GM06990 (cell line): ENCODE results near the gene CDH4.

Source experiments
- DNase-seq: peaks from one replicate; pipeline ENCODE4 v3.0.0-alpha.2; 2011; ENCODE audit not compliant: insufficient read length; ENCODE audit errors: extremely low read depth
- H3K27me3 ChIP-seq: replicated peaks from 2 replicates; pipeline ENCODE4 v1.6.0; 2011; ENCODE audit warnings: low read length; ENCODE audit not compliant: control insufficient read depth, insufficient read depth
- H3K36me3 ChIP-seq: 2 replicates; pipeline ENCODE4 v1.5.1; 2011; ENCODE audit warnings: low read length; ENCODE audit not compliant: control insufficient read depth, insufficient read depth
- H3K4me3 ChIP-seq: replicated peaks from 2 replicates; pipeline ENCODE4 v1.5.1; 2011; ENCODE audit warnings: low read depth, mild to moderate bottlenecking, control low read depth, low read length
- TF ChIP-seq, protein P1 (sequence below): IDR thresholded peaks from 2 replicates; pipeline ENCODE4 v1.5.1; 2011; ENCODE audit warnings: low read length, control low read depth, mild to moderate bottlenecking, inconsistent platforms; ENCODE audit not compliant: insufficient read depth, poor library complexity, severe bottlenecking

The CDH4 gene

DNA sequence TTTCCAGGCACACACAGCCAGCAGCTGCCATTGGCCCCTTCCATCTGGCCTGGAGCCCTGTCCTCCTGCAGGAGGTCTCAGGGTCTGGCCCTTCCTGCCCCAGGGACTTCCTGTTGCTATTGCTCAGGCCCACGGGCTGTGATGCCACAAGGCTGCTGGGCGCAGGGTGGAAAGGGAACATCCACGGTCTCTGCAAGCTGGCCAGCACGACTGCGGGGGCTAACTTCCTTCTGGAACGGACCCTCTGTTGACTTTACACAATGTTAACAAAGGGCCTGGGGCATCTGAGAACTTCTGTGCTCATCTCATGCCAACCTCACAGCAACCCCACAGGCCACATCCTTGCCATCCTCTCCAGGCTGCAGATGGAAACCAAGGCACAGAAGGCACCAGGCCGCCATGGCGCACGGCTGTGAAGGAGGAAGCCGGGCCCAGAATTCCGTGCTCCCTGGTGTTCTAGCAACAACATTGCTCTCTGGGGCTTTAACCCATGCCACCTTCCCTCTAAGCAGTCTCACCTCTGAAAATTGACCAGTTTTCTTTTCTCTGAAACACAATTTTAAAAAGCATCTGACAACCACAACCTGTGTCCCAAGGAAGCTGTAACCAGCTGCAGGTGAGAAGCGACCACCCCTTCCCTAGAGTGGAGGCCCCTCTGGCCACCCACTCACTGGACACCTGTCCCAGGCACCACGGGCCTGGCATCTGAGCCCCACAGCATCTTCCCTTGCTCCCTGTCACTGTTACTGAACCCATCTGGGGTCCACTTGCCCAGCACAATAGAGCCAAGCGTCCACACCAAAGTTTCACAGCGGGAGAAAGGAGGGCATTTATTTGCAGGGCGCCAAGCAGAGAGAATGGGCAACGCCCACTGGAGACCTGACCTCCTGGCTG lies 261.3 kb downstream of the CDH4 start:
- DNase-seq: no peak
- TF ChIP-seq, protein P1, sequence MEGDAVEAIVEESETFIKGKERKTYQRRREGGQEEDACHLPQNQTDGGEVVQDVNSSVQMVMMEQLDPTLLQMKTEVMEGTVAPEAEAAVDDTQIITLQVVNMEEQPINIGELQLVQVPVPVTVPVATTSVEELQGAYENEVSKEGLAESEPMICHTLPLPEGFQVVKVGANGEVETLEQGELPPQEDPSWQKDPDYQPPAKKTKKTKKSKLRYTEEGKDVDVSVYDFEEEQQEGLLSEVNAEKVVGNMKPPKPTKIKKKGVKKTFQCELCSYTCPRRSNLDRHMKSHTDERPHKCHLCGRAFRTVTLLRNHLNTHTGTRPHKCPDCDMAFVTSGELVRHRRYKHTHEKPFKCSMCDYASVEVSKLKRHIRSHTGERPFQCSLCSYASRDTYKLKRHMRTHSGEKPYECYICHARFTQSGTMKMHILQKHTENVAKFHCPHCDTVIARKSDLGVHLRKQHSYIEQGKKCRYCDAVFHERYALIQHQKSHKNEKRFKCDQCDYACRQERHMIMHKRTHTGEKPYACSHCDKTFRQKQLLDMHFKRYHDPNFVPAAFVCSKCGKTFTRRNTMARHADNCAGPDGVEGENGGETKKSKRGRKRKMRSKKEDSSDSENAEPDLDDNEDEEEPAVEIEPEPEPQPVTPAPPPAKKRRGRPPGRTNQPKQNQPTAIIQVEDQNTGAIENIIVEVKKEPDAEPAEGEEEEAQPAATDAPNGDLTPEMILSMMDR: no peak
- Histone ChIP-seq H3K4me3 (no peak overlapping the region), H3K27me3 (no peaks in the 10 kb centered on the region), H3K36me3 (no peaks in the 10 kb centered on the region)

DNA sequence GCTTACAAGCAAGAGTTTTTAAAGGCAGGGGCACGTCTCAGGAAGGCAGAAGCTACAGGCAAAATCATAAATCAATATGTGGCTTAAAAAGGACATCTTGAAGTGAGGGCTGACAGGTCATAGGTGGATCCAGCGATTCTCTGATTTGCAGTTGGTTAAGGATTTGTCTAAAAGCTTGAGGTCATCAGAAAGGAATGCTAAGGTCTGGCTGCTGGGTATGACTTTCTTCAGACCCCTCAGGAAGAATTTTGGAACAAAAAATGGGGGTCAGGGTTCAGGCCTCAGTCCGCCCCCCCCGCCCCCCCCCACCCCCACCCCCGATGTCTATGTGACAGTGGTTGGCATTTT lies 261.9 kb downstream of the CDH4 start:
- no peaks in the 10 kb centered on the region for H3K36me3 ChIP-seq
- no peaks in the 10 kb centered on the region for H3K27me3 ChIP-seq
- no peak overlapping the region for H3K4me3 ChIP-seq
- TF ChIP-seq, protein P1: no peak
- DNase-seq: no peak

DNA sequence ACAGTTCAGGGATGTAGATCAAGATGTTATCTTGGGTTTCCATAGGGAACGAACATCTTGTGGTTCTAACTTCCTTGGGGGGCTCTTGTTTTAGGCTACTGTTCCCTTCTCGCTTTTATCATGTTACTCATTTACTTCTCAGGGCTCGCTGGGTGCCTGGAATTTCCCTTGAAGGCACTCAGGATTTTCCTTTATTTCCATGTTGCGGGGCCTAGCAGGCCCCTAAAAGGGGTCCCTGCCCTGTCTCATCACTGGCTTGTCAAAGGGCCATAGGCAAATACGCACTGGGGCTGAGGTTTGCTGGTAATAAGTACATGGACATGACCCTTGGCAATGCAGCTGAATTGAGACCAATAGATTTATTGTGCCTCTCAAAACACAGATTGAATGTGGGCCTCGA lies 262.3 kb downstream of the CDH4 start:
- H3K4me3 ChIP-seq: no peak overlapping the region
- H3K36me3 ChIP-seq: no peaks in the 10 kb centered on the region
- TF ChIP-seq, protein P1: no peak
- H3K27me3 ChIP-seq: no peaks in the 10 kb centered on the region
- no peak for DNase-seq

DNA sequence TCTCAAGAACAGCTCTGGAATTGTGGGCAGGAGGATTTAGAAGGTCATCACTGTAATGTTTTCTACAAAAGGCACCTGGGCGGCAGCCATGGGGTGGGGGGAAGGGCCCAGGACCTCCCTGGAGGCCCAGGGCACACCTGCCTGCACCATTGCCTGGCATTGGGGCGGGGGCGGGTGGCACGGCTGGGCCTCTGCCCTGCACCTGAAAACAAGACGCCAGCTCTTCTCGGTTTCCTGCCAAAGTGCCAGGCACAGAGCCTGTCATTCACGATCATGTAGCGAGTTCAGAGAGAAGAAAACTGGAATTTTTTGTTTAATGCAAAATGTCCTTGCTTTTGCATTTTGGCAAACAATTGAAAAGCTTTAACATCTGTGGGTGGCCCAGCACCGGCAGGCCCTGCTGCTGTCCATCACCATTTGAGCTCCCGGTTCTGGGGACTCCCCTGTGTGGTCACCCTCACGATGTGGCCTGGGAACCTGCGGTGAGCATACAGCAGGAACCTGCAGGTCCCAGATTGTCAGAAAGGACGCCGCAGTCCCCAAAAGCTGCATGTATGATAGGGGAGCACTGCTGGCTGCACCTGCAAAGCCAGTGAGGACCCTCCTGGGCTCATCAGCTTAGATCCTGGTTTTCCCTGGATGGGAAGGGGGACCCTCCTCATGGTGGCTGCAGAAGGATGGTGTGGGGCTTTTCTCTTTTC lies 262.9 kb downstream of the CDH4 start:
- Histone ChIP-seq H3K36me3 (no peaks in the 10 kb centered on the region), H3K27me3 (no peaks in the 10 kb centered on the region), H3K4me3 (no peak overlapping the region)
- TF ChIP-seq, protein P1: no peak
- no peak for DNase-seq

DNA sequence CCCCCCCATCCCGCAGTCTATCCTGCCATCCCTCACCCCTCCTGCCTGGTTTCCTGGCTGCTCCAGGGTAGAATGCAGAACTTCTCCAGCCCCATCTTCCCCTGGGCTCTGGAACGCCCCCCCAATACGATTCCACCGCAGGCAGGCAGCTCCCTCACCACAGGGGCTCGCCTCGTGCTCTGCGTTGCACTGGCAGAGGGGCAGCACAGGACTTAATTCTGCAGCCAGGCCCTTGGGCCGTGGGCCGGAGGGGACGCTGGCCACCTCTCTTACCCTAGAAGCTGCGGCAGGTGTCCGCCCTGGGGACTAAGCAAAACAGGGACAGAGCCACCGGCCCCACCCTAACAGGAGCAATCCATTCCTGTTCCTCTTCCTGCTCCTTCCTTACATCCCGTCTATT lies 263.9 kb downstream of the CDH4 start:
- TF ChIP-seq, protein P1: no peak
- no peak for DNase-seq
- H3K27me3 ChIP-seq: no peaks in the 10 kb centered on the region

More for the DNA sequence above, 263.9 kb downstream of the CDH4 start:
- no peaks in the 10 kb centered on the region for H3K36me3 ChIP-seq
- no peak overlapping the region for H3K4me3 ChIP-seq
